ENCODE results near the gene KCTD20. TPM values are rescaled to one million over a fixed set of nuclear protein-coding genes. Genes with fewer than 3 reads are reported as not detected.

Gene KCTD20
- total RNA-seq, 1 experiment from 2014 or later: 41.6 TPM

- POLR2A ChIA-PET: interaction anchor here (0.6 kb wide), 1 partner anchor 32 kb away, joined by 3 read pairs; no protein-coding TSS in a partner anchor
- no TSS peak for BruUV-seq (replicated peaks)
- no peak overlapping the region for H3K27ac ChIP-seq (ENCODE audit: low read length)
Observed at GRCh38 chr6:36418558-36418957, 24.2 kb upstream of the KCTD20 start.

DNA sequence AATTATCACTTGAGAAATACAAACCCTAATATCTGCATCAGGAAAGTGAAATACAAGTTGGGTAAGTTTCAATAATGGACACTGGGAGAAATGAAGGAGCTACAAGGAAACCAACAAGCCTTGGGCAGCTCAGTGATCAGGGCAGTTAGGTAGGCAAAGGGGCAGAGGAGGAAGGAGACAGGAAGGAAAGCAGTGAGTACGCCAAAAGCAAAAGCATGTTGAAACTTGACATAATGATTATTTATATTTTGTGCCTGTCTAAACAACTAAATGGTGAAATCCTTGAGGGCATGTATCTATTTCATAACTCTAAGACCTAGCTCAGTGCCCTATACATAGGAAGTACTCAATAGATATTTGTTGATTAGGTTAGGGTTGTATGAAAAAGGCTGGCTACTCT lies 23.5 kb upstream of the KCTD20 start:
- no peaks in the 10 kb centered on the region for H3K36me3 ChIP-seq (ENCODE audit: control insufficient read depth, insufficient read depth, low read length)

More at GRCh38 chr6:36418558-36418957, 24.2 kb upstream of the KCTD20 start:
- intact Hi-C loops (cut with micrococcal nuclease; ENCODE audit: unreplicated experiment): no loop called here
- CTCF ChIA-PET: no interaction called here
- no peak overlapping the region for H3K4me3 ChIP-seq (ENCODE audit: low read depth in 2 of 2, low read length in 2 of 2)
- H3K36me3 ChIP-seq (ENCODE audit: control insufficient read depth, insufficient read depth, low read length): no peaks in the 10 kb centered on the region
- H3K27me3 ChIP-seq (ENCODE audit: control insufficient read depth, insufficient read depth, low read length): no peaks in the 10 kb centered on the region
- H3K9me3 ChIP-seq (ENCODE audit: control insufficient read depth, insufficient read depth, low read depth, low read length): no peaks in the 10 kb centered on the region
- H3K4me1 ChIP-seq (ENCODE audit: control insufficient read depth, insufficient read depth, low read length): 0 out of 2 replicates have a peak, but pooled peaks cover 5% of the 10 kb centered on the region
- in situ Hi-C loops (cut with HindIII; ENCODE audit: low pct_unique_long_range_greater_than_20kb, low sequenced_read_pairs): no loop called here
- DNase-seq (ENCODE audit: low read depth, low spot score): no peak
- no peak for ATAC-seq
- no peak for TF ChIP-seq CTCF (IDR thresholded peaks at IDR 0.05)
- TF ChIP-seq TCF7L2 (IDR thresholded peaks at IDR 0.05; ENCODE audit: low read depth, low read length): no peak
- TF ChIP-seq SIN3A (IDR thresholded peaks at IDR 0.05; ENCODE audit: borderline replicate concordance, insufficient read depth, low read depth, low read length): no peak
- no peak for TF ChIP-seq REST (IDR thresholded peaks at IDR 0.05; ENCODE audit: insufficient read depth in 1 of 2, low read depth in 2 of 2, low read length in 1 of 2)
- TF ChIP-seq POLR2AphosphoS5 (IDR thresholded peaks at IDR 0.05; ENCODE audit: low read depth, low read length): no peak

More for the DNA sequence above, 23.5 kb upstream of the KCTD20 start:
- BruUV-seq (replicated peaks): no TSS peak
- ChIA-PET POLR2A (interaction anchor here (0.6 kb wide), 1 partner anchor 26 kb away, joined by 17 read pairs; no protein-coding TSS in a partner anchor), CTCF (no interaction called here)
- H3K27ac ChIP-seq (ENCODE audit: low read length): no peak overlapping the region
- intact Hi-C loops (cut with micrococcal nuclease; ENCODE audit: unreplicated experiment): no loop called here
- ATAC-seq (no peak), DNase-seq (ENCODE audit: low read depth, low spot score) (no peak)
- in situ Hi-C loops (cut with HindIII; ENCODE audit: low pct_unique_long_range_greater_than_20kb, low sequenced_read_pairs): no loop called here
- H3K27me3 ChIP-seq (ENCODE audit: control insufficient read depth, insufficient read depth, low read length): no peaks in the 10 kb centered on the region
- 0 out of 2 replicates have a peak, but pooled peaks cover 5% of the 10 kb centered on the region for H3K4me1 ChIP-seq (ENCODE audit: control insufficient read depth, insufficient read depth, low read length)
- no peak overlapping the region for H3K4me3 ChIP-seq (ENCODE audit: low read depth in 2 of 2, low read length in 2 of 2)
- TF ChIP-seq SIN3A (IDR thresholded peaks at IDR 0.05; ENCODE audit: borderline replicate concordance, insufficient read depth, low read depth, low read length): no peak
- TF ChIP-seq REST (IDR thresholded peaks at IDR 0.05; ENCODE audit: insufficient read depth in 1 of 2, low read depth in 2 of 2, low read length in 1 of 2): no peak
- TF ChIP-seq TCF7L2 (IDR thresholded peaks at IDR 0.05; ENCODE audit: low read depth, low read length): no peak
- no peak for TF ChIP-seq CTCF (IDR thresholded peaks at IDR 0.05)
- no peak for TF ChIP-seq POLR2AphosphoS5 (IDR thresholded peaks at IDR 0.05; ENCODE audit: low read depth, low read length)
- H3K9me3 ChIP-seq (ENCODE audit: control insufficient read depth, insufficient read depth, low read depth, low read length): no peaks in the 10 kb centered on the region

All from Panc1 (cell line).